Effector memory CD8-positive, alpha-beta T cell (primary cell): ENCODE measurements around the gene SDK1.
"Not testable (repeated sequence)": the region's sequence is repeated elsewhere in the genome, so short reads cannot be mapped to it uniquely, and the experiment has no call there.

ENCODE experiments used
- ATAC-seq: fragments of 150-1000 bp; cut with Tn5 transposase; replicated peaks from 2 replicates; pipeline ENCODE4 v1.10.0; 2021; ENCODE audit warnings: mild to moderate bottlenecking, moderate library complexity
- DNase-seq, 3 experiments: peaks; one replicate each; pipeline ENCODE4 v3.0.0; 2021
- H3K27ac Mint-ChIP-seq, 2 donors: one replicate each; pipeline ENCODE4 v1.8.0; 2022; ENCODE audit warnings: mild to moderate bottlenecking in 2 of 2, mixed read lengths in 2 of 2, moderate library complexity in 2 of 2
- H3K27me3 Mint-ChIP-seq, 2 donors: one replicate each; pipeline ENCODE4 v1.8.0; 2022; ENCODE audit warnings: mixed read lengths in 2 of 2
- H3K36me3 Mint-ChIP-seq: one replicate; pipeline ENCODE4 v1.8.0; 2022; ENCODE audit warnings: mild to moderate bottlenecking, moderate library complexity, mixed read lengths; ENCODE audit not compliant: insufficient read depth
- H3K4me1 Mint-ChIP-seq, 2 donors: one replicate each; pipeline ENCODE4 v1.8.0; 2022; ENCODE audit warnings: low read depth in 2 of 2, mixed read lengths in 2 of 2
- H3K4me3 Mint-ChIP-seq, 2 donors: one replicate each; pipeline ENCODE4 v1.8.0; 2022; ENCODE audit warnings: mild to moderate bottlenecking in 2 of 2, mixed read lengths in 2 of 2, moderate library complexity in 2 of 2
- H3K9me3 Mint-ChIP-seq, 2 donors: one replicate each; pipeline ENCODE4 v1.8.0; 2022; ENCODE audit warnings: mixed read lengths in 2 of 2

The SDK1 gene

DNA sequence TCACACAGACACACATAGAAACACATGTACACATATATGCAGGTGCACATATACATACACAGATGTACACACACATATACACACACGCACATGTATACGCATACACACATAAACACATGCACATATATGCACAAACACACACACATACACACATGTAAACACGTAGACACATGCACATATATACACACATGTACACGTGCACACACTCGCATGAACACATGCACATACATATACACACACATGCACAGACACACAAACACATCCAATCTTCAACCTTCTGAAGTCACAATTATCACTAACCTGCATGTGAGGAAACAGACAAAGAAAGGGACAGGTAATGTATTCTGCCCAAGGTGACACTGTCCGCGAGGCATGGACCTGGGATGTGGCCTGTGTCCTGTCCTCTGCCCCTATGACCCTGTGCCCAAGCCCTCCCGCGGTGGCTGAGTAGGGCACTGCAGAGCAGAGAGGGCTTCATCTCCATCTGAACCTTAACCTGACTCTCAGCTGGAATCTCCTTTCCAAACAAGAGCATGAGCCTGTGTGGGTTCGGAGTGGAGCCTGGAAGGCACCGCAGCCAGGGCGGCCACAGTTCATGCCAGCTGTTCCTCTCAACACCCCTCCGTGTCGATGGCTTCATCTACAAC, 660.9 kb downstream of the SDK1 start:
- no peak overlapping the region for H3K4me3 Mint-ChIP-seq
- H3K27ac Mint-ChIP-seq = no peak overlapping the region
- no peak for DNase-seq
- H3K27me3 Mint-ChIP-seq = peaks cover 11 to 48% of the 10 kb centered on the region in 2 donors
- H3K9me3 Mint-ChIP-seq = no peaks in the 10 kb centered on the region
- H3K4me1 Mint-ChIP-seq = no peaks in the 10 kb centered on the region
- H3K36me3 Mint-ChIP-seq = peaks cover under 1% of the 10 kb centered on the region
- no peak for ATAC-seq

DNA sequence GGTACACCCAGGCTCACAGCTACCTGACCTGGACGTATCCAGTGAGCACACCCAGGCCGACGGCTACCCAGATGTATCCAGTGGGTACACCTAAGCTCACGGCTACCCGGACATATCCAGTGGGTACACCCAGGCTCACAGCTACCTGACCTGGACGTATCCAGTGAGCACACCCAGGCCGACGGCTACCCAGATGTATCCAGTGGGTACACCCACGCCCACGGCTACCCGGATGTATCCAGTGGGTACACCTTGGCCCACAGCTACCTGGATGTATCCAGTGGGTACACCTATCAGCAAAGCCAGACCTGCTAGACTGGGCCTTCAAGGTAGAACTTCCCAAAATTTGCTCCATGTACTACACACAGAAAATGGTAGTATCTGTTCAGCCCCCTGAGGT, 662.7 kb downstream of the SDK1 start:
- not testable (repeated sequence) for H3K9me3 Mint-ChIP-seq, H3K36me3 Mint-ChIP-seq, H3K4me1 Mint-ChIP-seq, H3K4me3 Mint-ChIP-seq, DNase-seq, ATAC-seq, H3K27ac Mint-ChIP-seq
- H3K27me3 Mint-ChIP-seq = peaks cover 17 to 62% of the 10 kb centered on the region in 2 donors

DNA sequence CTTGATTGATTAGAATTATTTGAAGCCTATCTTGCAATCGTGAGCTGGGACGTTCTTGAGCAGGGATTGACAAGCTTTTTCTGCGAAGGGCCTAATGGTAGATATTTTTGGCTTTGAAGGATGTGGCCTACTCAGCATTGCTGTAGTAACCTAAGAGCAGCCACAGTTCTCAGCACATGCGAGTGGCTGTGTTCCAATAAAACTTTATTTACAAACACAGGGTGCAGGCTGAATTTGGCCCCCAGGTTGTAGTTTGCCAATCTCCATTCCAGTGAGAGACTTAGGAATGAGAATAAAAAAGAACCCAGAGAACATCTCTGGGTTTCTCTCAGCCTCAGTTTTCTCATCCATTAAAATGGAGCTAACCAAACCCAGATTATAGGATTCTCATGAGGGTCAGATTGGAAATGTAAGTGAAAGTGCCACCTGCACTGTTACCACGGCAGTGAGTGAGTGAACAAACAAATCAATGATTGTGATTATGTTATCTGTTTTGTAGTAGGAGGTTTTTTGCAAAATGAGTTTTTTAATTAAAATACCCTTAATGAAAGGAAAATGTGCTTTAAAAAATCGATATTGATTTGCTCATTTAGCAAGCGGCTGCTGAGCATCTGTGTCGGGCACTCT, 664.0 kb downstream of the SDK1 start:
- no peaks in the 10 kb centered on the region for H3K4me1 Mint-ChIP-seq
- peaks cover 17 to 66% of the 10 kb centered on the region in 2 donors for H3K27me3 Mint-ChIP-seq
- H3K36me3 Mint-ChIP-seq = peaks cover 2% of the 10 kb centered on the region
- no peak overlapping the region for H3K27ac Mint-ChIP-seq
- H3K4me3 Mint-ChIP-seq = no peak overlapping the region
- DNase-seq (no peak), ATAC-seq (no peak)
- H3K9me3 Mint-ChIP-seq = no peaks in the 10 kb centered on the region

DNA sequence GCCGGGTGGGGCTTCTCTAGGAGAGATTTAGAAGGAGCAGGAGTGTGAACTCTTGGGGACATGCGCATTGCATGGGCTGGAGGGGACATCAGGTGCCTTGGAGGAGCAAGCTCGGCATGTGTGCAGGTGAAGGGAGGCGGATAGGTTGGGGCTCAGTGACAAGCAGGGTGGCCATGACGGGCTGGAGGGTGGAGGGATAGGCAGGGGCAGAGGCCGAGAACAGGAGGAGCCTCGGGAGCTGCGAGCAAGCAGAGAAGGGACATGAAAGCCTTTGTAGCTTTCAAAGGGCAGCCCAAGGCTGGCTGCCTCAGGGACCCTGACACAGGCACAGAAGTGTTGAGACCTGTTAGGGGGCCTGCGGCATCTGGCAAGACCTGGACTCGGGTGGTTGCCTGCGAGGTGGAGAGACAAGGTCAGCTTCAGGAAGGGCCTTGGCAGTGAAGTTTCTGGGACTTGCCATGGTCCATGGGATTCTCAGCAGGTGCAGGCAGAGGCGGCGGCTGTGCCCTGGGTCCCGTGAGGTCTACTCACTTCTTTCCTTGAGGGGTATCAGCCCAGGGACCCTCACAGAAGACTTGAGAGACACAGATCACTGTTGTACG, 664.8 kb downstream of the SDK1 start:
- DNase-seq = no peak
- Mint-ChIP-seq H3K4me1 (no peaks in the 10 kb centered on the region), H3K27ac (no peak overlapping the region), H3K4me3 (no peak overlapping the region), H3K27me3 (peaks cover 24 to 66% of the 10 kb centered on the region in 2 donors), H3K9me3 (no peaks in the 10 kb centered on the region), H3K36me3 (peaks cover 2% of the 10 kb centered on the region)
- no peak for ATAC-seq

DNA sequence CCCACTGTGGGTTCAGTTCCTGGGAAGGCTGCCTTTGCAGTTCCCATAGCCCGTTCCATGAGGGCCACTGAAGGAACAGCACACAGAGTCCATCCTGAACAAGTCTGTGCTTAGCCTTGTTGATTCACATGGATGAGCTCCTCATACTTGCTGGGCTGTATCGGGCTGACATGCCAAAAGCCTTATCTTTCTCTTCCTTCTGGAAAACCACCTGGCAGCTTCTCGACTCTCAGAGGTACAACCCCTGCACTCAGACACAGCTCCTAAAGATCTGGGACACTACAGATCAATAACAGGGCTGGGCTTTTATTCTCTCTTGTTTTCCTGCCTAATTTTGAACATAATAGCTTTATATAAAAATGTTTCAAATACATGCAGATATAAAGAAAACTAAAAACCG, 667.2 kb downstream of the SDK1 start:
- no peaks in the 10 kb centered on the region for H3K4me1 Mint-ChIP-seq
- peaks cover 2% of the 10 kb centered on the region for H3K36me3 Mint-ChIP-seq
- H3K4me3 Mint-ChIP-seq = no peak overlapping the region
- no peak for ATAC-seq
- H3K9me3 Mint-ChIP-seq = no peaks in the 10 kb centered on the region
- H3K27me3 Mint-ChIP-seq = peaks cover 34 to 72% of the 10 kb centered on the region in 2 donors
- H3K27ac Mint-ChIP-seq = no peak overlapping the region
- DNase-seq = no peak

DNA sequence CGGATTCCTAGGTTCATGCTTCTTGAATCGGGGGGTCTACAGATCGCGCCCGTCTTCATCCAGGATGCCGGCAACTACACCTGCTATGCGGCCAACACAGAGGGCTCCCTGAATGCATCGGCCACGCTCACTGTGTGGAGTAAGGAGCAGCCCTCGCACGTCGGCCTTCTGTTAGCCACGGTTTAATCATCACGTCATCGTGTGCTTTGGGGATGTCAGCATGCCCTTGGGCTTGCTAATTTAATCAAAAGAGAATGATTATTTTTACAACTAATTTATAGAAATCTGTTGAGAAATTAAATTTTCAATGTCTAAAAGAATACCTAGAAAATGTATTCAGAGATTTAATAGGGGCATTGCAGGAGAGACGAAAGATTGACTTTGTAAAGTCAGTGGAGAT, 668.2 kb downstream of the SDK1 start:
- Mint-ChIP-seq H3K4me3 (no peak overlapping the region), H3K27me3 (peaks cover 34 to 69% of the 10 kb centered on the region in 2 donors), H3K4me1 (no peaks in the 10 kb centered on the region), H3K9me3 (no peaks in the 10 kb centered on the region), H3K27ac (no peak overlapping the region), H3K36me3 (peaks cover 2% of the 10 kb centered on the region)
- ATAC-seq (no peak), DNase-seq (no peak)

GRCh38 chr7:3971323-3971722, 670.3 kb downstream of the SDK1 start:
- DNase-seq = no peak
- Mint-ChIP-seq H3K36me3 (peaks cover 2% of the 10 kb centered on the region), H3K27me3 (peaks cover 30 to 51% of the 10 kb centered on the region in 2 donors), H3K9me3 (no peaks in the 10 kb centered on the region), H3K27ac (no peak overlapping the region), H3K4me1 (no peaks in the 10 kb centered on the region), H3K4me3 (no peak overlapping the region)
- ATAC-seq = no peak

GRCh38 chr7:3973264-3973663, 672.2 kb downstream of the SDK1 start:
- Mint-ChIP-seq H3K4me3 (no peak overlapping the region), H3K4me1 (no peaks in the 10 kb centered on the region), H3K9me3 (no peaks in the 10 kb centered on the region), H3K27me3 (peaks cover 18 to 35% of the 10 kb centered on the region in 2 donors), H3K36me3 (no peaks in the 10 kb centered on the region), H3K27ac (no peak overlapping the region)
- DNase-seq (no peak), ATAC-seq (no peak)

DNA sequence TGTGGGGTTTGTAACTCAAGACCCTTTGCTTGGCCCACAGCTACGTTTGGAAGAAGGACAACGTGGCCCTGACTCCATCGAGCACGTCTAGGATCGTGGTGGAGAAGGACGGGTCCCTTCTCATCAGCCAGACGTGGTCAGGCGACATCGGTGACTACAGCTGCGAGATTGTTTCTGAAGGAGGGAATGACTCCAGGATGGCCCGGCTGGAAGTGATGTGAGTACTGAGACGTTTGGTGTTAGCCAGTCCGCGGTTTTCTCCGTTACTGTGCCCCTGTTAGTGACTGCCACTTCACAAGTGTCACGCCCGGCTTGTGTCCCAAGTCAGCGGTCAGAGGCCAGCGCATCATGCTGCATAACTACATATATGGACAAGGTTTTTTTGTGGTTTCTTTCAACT, 673.3 kb downstream of the SDK1 start:
- ATAC-seq = no peak
- Mint-ChIP-seq H3K4me3 (no peak overlapping the region), H3K36me3 (peaks cover 1% of the 10 kb centered on the region), H3K9me3 (no peaks in the 10 kb centered on the region), H3K27me3 (peaks cover 18 to 25% of the 10 kb centered on the region in 2 donors), H3K4me1 (no peaks in the 10 kb centered on the region), H3K27ac (no peak overlapping the region)
- DNase-seq = no peak

- H3K27me3 Mint-ChIP-seq = peaks cover 15 to 25% of the 10 kb centered on the region in 2 donors
- no peak overlapping the region for H3K27ac Mint-ChIP-seq
- no peak overlapping the region for H3K4me3 Mint-ChIP-seq
- no peak for DNase-seq
- ATAC-seq = no peak
- no peaks in the 10 kb centered on the region for H3K9me3 Mint-ChIP-seq
- H3K4me1 Mint-ChIP-seq = no peaks in the 10 kb centered on the region
- H3K36me3 Mint-ChIP-seq = peaks cover 3% of the 10 kb centered on the region
These were observed 674.3 kb downstream of the SDK1 start for GRCh38 chr7:3975371-3975770.

DNA sequence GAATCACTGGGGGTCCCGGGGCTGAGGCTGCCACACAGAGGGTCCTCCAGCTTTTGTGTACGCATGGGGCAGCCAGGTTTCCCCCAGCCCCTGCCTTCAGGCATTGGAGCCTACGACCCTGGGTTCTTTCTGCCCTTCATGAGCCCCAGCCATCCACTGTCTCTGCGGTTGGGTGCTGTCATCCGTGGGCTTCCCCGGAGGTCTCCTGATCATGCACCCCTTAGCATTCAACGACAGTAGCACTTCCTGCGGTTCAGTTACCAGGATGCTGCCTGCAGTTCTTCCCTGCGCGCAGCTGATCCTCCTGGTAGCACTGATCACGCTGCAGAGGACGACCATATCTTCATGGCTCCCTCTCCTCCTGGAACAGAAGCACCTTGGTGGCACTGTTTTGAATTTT, 676.3 kb downstream of the SDK1 start:
- Mint-ChIP-seq H3K36me3 (peaks cover 3% of the 10 kb centered on the region), H3K4me3 (no peak overlapping the region), H3K27ac (no peak overlapping the region), H3K4me1 (no peaks in the 10 kb centered on the region), H3K9me3 (no peaks in the 10 kb centered on the region), H3K27me3 (peaks cover 0 to 5% of the 10 kb centered on the region in 2 donors)
- ATAC-seq (no peak), DNase-seq (no peak)

DNA sequence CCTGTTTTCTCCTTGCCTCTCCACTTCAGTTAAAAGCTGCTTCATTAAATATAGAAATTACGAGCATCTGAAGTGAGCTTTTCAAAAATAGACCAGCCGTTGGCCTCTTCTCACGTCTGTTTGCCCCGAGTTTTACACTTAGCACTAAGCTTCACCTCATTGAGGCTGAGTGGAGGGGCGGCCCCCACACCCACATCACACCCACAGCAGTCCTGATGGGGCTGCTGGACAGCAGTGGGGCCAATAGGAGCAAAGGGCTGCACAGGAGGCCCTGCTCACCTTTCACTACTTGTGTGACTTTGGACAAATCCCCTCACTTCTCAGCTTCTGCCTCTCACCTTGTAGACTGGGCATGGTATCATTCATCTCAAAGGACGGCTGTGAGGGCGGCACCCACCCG, 677.8 kb downstream of the SDK1 start:
- H3K4me1 Mint-ChIP-seq = no peaks in the 10 kb centered on the region
- no peaks in the 10 kb centered on the region for H3K27me3 Mint-ChIP-seq
- H3K27ac Mint-ChIP-seq = no peak overlapping the region
- peaks cover 3% of the 10 kb centered on the region for H3K36me3 Mint-ChIP-seq
- no peak overlapping the region for H3K4me3 Mint-ChIP-seq
- no peaks in the 10 kb centered on the region for H3K9me3 Mint-ChIP-seq
- DNase-seq = no peak
- no peak for ATAC-seq

- DNase-seq (no peak), ATAC-seq (no peak)
- Mint-ChIP-seq H3K9me3 (no peaks in the 10 kb centered on the region), H3K36me3 (peaks cover 3% of the 10 kb centered on the region), H3K4me3 (no peak overlapping the region), H3K27me3 (no peaks in the 10 kb centered on the region), H3K4me1 (no peaks in the 10 kb centered on the region), H3K27ac (no peak overlapping the region)
These were observed 678.7 kb downstream of the SDK1 start for GRCh38 chr7:3979611-3980299.

- no peak for ATAC-seq
- no peaks in the 10 kb centered on the region for H3K4me1 Mint-ChIP-seq
- H3K27ac Mint-ChIP-seq = no peak overlapping the region
- no peak overlapping the region for H3K4me3 Mint-ChIP-seq
- DNase-seq = no peak
- H3K27me3 Mint-ChIP-seq = no peaks in the 10 kb centered on the region
- H3K9me3 Mint-ChIP-seq = no peaks in the 10 kb centered on the region
- H3K36me3 Mint-ChIP-seq = peaks cover 3% of the 10 kb centered on the region
These were observed 679.2 kb downstream of the SDK1 start for GRCh38 chr7:3980300-3980643.
